Breast epithelium (tissue), 3 donors: Measurements from ENCODE around the gene KRT12.

ENCODE experiments used
- CTCF ChIP-seq, 3 donors: fragments of 450-650 bp; IDR thresholded peaks; one replicate each; pipeline ENCODE4 v1.5.1; 2016 to 2017; ENCODE audit warnings: antibody characterized with exemption in 3 of 3, mild to moderate bottlenecking in 3 of 3, moderate library complexity in 3 of 3
- POLR2A ChIP-seq: fragments of 450-650 bp; IDR thresholded peaks from one replicate; pipeline ENCODE4 v1.6.1; 2016; ENCODE audit warnings: antibody characterized with exemption, mild to moderate bottlenecking, moderate library complexity
- POLR2AphosphoS5 ChIP-seq, 3 donors: sonication (generic); formaldehyde crosslinking; IDR thresholded peaks; one replicate each; pipeline ENCODE4 v1.6.1; 2017; ENCODE audit warnings: antibody characterized with exemption in 3 of 3

DNA sequence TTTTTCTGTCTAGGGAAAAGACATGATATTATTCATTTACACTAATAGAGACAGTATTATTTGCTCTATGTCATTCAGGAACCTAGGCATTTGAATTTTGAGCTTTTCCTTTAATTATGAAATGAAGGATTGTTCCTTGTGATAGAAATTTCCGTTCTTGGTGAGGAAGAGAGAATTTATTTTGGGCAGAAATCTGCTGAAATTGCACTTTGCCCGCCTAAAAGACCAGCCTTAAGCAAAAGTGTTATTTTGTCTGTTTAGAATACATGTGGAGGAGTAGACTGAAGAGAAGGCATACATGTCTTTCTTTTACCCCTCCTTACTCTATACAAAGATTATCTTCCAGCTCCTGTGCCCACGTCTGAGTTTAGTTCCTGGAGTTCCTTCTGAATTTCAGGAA, 27.8 kb downstream of the KRT12 start:
- no peak for TF ChIP-seq POLR2A
- no peak for TF ChIP-seq POLR2AphosphoS5 (IDR thresholded peaks at IDR 0.05)
- no peak for TF ChIP-seq CTCF (IDR thresholded peaks at IDR 0.05)
